Thyroid gland (tissue), 4 donors: ENCODE data around the gene CD6. TPM values are rescaled to one million over a fixed set of nuclear protein-coding genes. Genes with fewer than 3 reads are reported as not detected.
"Not testable (repeated sequence)": the region's sequence is repeated elsewhere in the genome, so short reads cannot be mapped to it uniquely, and the experiment has no call there.

Experiments used
- DNase-seq, 2 donors: peaks; one replicate each; pipeline ENCODE4 v3.0.0-alpha.2; 2019
- H3K27ac ChIP-seq, 3 donors: fragments of 200-600 bp; sonication (generic); 1 replicate in 2 of 3; 2 replicates in 1 of 3; pipeline ENCODE4 v1.5.1; 2016 to 2019; ENCODE audit warnings: mild to moderate bottlenecking in 1 of 3, moderate library complexity in 1 of 3
- H3K27me3 ChIP-seq: fragments of 200-600 bp; sonication (generic); one replicate; pipeline ENCODE4 v1.5.1; 2019
- H3K36me3 ChIP-seq, 2 donors: fragments of 200-600 bp; sonication (generic); one replicate each; pipeline ENCODE4 v1.5.1; 2016 to 2019
- H3K4me1 ChIP-seq, 2 donors: fragments of 200-600 bp; sonication (generic); one replicate each; pipeline ENCODE4 v1.5.1; 2017 to 2019
- H3K4me3 ChIP-seq, 3 donors: fragments of 200-600 bp; sonication (generic); replicated peaks in 1 of 3; 1 replicate in 2 of 3; 2 replicates in 1 of 3; pipeline ENCODE4 v1.5.1; 2016; ENCODE audit warnings: mild to moderate bottlenecking in 1 of 3
- H3K9me3 ChIP-seq: fragments of 200-600 bp; sonication (generic); one replicate; pipeline ENCODE4 v1.5.1; 2017
- POLR2A ChIP-seq, 2 donors: fragments of 450-650 bp; IDR thresholded peaks; one replicate each; pipeline ENCODE4 v1.6.1; 2017; ENCODE audit warnings: antibody characterized with exemption in 2 of 2, mild to moderate bottlenecking in 2 of 2, moderate library complexity in 1 of 2
- WGBS, 2 donors: methylation state at CpG; one replicate each; pipeline ENCODE4 v1.1.5; 2017; 5-methylcytosine and 5-hydroxymethylcytosine counted together
- intact Hi-C: fragments of 100-400 bp; cut with DNase I; formaldehyde crosslinking; loops from one replicate; pipeline ENCODE4 v1.15.1; 2023
- total RNA-seq, 4 donors: library from RNA; depleted of rRNA; stranded (reverse); fragments of >200 nt; gene quantifications; one replicate each; pipeline ENCODE4 v1.2.3, GENCODE V29; 2016
- TF ChIP-seq, protein P1 (sequence below), 6 experiments: fragments of 200-600 bp in 3 of 6; fragments of 450-650 bp in 3 of 6; sonication (generic) in 3 of 6; IDR thresholded peaks; one replicate each; pipeline ENCODE4 v1.5.1; 2016 to 2019; ENCODE audit warnings: antibody characterized with exemption in 6 of 6, mild to moderate bottlenecking in 2 of 6, inconsistent platforms in 1 of 6, moderate library complexity in 1 of 6

CD6 gene
- total RNA-seq, 4 donors from 2014 or later = 0.40 to 2.7 (median 0.69) TPM

DNA sequence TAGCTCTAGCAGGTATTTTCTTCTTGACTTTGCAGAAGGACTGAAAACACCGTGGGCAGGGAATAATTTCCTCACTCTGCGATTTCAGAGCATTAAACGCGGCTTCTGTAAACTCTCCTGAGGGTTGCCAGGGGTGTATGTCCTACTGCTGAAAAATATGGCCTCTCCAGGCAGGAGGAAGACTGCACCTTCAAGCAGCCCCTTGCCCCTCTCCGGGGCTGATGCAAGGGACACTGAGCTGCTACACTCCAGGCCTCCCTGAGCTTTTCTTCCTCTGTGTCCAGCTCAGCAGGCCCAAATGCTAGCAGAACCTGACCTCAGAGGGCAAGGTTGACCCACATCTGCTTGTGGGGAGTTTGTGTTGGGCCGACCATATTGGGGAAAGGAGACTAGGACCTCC, 2.2 kb downstream of the CD6 start:
- Histone ChIP-seq H3K27me3 (no peaks in the 10 kb centered on the region), H3K27ac (no peak overlapping the region), H3K36me3 (no peaks in the 10 kb centered on the region), H3K4me1 (no peaks in the 10 kb centered on the region), H3K9me3 (no peaks in the 10 kb centered on the region), H3K4me3 (no peak overlapping the region)
- no peak for DNase-seq
- intact Hi-C loops = no loop called here
- no peak for TF ChIP-seq POLR2A (IDR thresholded peaks at IDR 0.05)
- TF ChIP-seq, protein P1, sequence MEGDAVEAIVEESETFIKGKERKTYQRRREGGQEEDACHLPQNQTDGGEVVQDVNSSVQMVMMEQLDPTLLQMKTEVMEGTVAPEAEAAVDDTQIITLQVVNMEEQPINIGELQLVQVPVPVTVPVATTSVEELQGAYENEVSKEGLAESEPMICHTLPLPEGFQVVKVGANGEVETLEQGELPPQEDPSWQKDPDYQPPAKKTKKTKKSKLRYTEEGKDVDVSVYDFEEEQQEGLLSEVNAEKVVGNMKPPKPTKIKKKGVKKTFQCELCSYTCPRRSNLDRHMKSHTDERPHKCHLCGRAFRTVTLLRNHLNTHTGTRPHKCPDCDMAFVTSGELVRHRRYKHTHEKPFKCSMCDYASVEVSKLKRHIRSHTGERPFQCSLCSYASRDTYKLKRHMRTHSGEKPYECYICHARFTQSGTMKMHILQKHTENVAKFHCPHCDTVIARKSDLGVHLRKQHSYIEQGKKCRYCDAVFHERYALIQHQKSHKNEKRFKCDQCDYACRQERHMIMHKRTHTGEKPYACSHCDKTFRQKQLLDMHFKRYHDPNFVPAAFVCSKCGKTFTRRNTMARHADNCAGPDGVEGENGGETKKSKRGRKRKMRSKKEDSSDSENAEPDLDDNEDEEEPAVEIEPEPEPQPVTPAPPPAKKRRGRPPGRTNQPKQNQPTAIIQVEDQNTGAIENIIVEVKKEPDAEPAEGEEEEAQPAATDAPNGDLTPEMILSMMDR (IDR thresholded peaks at IDR 0.05) = no peak
- 63 to 69% methylated on average over 6 of the region's 6 CpGs for WGBS, 2 donors

DNA sequence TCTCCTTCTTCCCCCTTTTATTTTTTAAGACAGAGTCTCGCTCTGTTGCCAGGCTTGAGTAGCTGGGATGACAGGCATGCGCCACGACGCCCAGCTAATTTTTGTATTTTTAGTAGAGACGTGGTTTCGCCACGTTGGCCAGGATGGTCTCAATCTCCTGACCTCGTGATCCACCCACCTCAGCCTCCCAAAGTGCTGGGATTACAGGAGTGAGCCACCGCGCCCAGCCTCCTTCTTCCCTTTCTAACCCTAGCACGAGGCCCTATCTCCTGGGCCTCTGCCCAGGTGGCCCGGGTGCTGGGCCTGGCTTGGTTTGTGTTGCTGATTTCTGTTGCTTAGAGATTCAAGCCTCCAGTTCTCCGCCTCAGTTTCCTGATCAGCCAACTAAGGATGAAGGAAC, 2.8 kb downstream of the CD6 start:
- H3K27ac ChIP-seq, H3K9me3 ChIP-seq, intact Hi-C loops, H3K36me3 ChIP-seq, H3K4me3 ChIP-seq, DNase-seq, H3K4me1 ChIP-seq, H3K27me3 ChIP-seq: not testable (repeated sequence)
- WGBS, 2 donors = 89 to 93% methylated on average over 13 of the region's 13 CpGs

- no peaks in the 10 kb centered on the region for H3K4me1 ChIP-seq
- H3K27ac ChIP-seq = no peak overlapping the region
- H3K9me3 ChIP-seq = no peaks in the 10 kb centered on the region
- DNase-seq = no peak
- intact Hi-C loops = no loop called here
- WGBS, 2 donors = 93 to 95% methylated on average over 6 of the region's 6 CpGs
- no peaks in the 10 kb centered on the region for H3K36me3 ChIP-seq
- H3K4me3 ChIP-seq = no peak overlapping the region
- TF ChIP-seq POLR2A (IDR thresholded peaks at IDR 0.05) = no peak
- H3K27me3 ChIP-seq = no peaks in the 10 kb centered on the region
Measured at GRCh38 chr11:60974726-60975125, 3.2 kb downstream of the CD6 start.

DNA sequence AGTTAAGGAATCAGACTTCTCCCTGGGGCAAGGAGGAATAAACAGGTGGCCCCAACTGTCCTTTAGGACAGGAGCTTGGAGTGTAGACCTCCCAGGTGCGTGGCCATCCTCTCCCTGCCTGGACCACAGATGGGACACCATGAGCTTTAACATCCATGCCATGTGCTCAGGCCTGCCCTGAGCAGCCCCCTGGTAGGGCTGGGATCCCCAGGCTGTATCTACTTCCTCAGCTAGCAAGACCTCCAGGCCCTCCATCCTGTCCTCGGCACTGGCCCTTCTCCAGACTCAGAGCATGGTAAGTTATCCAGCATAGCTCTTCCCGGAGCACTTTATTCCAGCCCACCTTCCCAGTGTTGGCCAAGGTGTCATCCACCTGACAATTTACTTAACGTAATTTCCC, 5.7 kb downstream of the CD6 start:
- H3K4me1 ChIP-seq = no peaks in the 10 kb centered on the region
- H3K4me3 ChIP-seq = no peak overlapping the region
- DNase-seq = no peak
- WGBS, 2 donors = 73 to 89% methylated on average over 4 of the region's 4 CpGs
- no peaks in the 10 kb centered on the region for H3K36me3 ChIP-seq
- TF ChIP-seq POLR2A (IDR thresholded peaks at IDR 0.05) = no peak
- TF ChIP-seq, protein P1 (IDR thresholded peaks at IDR 0.05) = no peak
- intact Hi-C loops = no loop called here
- no peak overlapping the region for H3K27ac ChIP-seq
- H3K9me3 ChIP-seq = no peaks in the 10 kb centered on the region
- no peaks in the 10 kb centered on the region for H3K27me3 ChIP-seq

GRCh38 chr11:60977836-60978235, 6.4 kb downstream of the CD6 start:
- no peaks in the 10 kb centered on the region for H3K36me3 ChIP-seq
- intact Hi-C loops = no loop called here
- DNase-seq = no peak

GRCh38 chr11:60978546-60979380, 7.3 kb downstream of the CD6 start:
- 88 to 92% methylated on average over 10 of the region's 10 CpGs for WGBS, 2 donors
- TF ChIP-seq, protein P1 (IDR thresholded peaks at IDR 0.05) = no peak
- no peak for TF ChIP-seq POLR2A (IDR thresholded peaks at IDR 0.05)
- intact Hi-C loops = no loop called here

More at GRCh38 chr11:60977836-60978235, 6.4 kb downstream of the CD6 start:
- Histone ChIP-seq H3K4me1 (no peaks in the 10 kb centered on the region), H3K27ac (no peak overlapping the region), H3K27me3 (no peaks in the 10 kb centered on the region), H3K9me3 (no peaks in the 10 kb centered on the region), H3K4me3 (no peak overlapping the region)
- TF ChIP-seq, protein P1 (IDR thresholded peaks at IDR 0.05) = no peak
- no peak for TF ChIP-seq POLR2A (IDR thresholded peaks at IDR 0.05)

More at GRCh38 chr11:60978546-60979380, 7.3 kb downstream of the CD6 start:
- Histone ChIP-seq H3K36me3 (no peaks in the 10 kb centered on the region), H3K4me3 (no peak overlapping the region), H3K27ac (no peak overlapping the region), H3K27me3 (no peaks in the 10 kb centered on the region), H3K9me3 (no peaks in the 10 kb centered on the region), H3K4me1 (no peaks in the 10 kb centered on the region)
- no peak for DNase-seq
